Measurements from ENCODE around the gene BICRAL.
"Not testable (repeated sequence)": the region's sequence is repeated elsewhere in the genome, so short reads cannot be mapped to it uniquely, and the experiment has no call there.

Gene BICRAL, protein sequence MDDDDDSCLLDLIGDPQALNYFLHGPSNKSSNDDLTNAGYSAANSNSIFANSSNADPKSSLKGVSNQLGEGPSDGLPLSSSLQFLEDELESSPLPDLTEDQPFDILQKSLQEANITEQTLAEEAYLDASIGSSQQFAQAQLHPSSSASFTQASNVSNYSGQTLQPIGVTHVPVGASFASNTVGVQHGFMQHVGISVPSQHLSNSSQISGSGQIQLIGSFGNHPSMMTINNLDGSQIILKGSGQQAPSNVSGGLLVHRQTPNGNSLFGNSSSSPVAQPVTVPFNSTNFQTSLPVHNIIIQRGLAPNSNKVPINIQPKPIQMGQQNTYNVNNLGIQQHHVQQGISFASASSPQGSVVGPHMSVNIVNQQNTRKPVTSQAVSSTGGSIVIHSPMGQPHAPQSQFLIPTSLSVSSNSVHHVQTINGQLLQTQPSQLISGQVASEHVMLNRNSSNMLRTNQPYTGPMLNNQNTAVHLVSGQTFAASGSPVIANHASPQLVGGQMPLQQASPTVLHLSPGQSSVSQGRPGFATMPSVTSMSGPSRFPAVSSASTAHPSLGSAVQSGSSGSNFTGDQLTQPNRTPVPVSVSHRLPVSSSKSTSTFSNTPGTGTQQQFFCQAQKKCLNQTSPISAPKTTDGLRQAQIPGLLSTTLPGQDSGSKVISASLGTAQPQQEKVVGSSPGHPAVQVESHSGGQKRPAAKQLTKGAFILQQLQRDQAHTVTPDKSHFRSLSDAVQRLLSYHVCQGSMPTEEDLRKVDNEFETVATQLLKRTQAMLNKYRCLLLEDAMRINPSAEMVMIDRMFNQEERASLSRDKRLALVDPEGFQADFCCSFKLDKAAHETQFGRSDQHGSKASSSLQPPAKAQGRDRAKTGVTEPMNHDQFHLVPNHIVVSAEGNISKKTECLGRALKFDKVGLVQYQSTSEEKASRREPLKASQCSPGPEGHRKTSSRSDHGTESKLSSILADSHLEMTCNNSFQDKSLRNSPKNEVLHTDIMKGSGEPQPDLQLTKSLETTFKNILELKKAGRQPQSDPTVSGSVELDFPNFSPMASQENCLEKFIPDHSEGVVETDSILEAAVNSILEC

DNA sequence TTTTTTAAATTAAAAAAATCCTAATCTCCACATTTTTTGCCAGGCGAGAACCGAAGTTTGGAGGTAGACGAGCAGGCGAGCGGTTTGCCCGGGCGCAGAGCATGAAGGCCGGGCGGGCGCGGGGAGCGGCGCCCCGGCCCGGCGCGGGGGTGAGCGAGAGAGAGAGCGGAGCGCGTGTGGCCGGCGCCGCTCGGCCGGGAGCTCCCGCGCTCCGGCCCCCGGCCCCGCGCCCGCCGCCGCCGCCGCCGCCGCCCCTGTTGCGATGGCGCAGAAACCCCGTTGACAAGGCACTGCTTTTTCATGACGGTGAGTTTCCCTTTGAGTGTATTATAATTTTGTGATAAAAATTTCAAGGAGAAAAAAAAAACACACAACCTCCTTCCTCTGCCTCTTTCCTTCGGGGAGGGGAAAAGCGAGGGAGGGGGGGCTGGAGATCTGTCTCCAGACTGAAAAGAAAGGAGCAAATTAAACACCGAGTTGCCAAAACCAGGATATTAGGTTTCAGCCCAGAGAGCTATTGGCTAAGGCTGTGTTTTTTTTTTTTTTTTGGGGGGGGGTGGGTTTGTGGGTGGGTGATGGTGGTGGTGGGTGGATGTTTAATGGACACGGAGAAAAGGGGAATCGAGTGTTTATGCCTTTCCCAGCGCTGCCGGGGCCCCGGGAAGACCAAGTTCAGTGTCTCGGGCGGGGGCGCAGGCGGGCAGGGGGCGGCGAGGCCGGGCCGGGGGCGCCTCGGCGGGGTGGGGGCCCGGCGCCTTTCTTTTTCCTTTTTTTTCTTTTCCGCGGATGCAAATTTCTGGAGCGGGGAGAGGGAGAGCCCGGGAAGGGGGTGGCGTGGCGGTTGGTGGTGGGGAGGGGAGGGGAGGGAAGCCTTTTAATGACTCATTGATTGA lies at the start of gene BICRAL:
Gene BICRAL (plus strand): TSS at position 257 of the 893 bp plus-strand sequence. CDS start 39,971 bp downstream, outside the sequence.
- DNase-seq (ENCODE audit: low spot score), result peak; percentile 59

DNA sequence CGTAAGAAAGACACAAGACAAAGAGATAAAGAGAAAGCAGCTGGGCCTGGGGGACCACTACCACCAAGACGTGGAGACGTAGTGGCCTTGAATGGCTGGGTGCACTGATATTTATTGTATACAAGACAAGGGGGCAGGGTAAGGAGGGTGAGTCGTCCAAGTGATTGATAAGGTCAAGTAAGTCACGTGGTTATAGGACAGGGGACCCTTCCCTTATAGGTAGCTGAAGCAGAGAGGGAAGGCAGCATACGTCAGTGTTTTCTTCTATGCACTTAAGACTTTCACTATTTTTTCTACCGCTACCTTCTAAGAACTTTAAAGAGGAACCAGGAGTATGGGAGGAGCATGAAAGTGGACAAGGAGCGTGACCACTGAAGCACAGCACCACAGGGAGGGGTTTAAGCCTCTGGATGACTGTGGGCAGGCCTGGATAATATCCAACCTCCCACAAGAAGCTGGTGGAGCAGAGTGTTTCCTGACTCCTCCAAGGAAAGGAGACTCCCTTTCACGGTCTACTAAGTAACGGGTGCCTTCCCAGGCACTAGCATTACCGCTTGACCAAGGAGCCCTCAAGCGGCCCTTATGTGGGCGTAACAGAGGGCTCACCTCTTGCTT lies 47.9 kb upstream of the BICRAL start:
- not testable (repeated sequence) for DNase-seq (ENCODE audit: low spot score)

DNA sequence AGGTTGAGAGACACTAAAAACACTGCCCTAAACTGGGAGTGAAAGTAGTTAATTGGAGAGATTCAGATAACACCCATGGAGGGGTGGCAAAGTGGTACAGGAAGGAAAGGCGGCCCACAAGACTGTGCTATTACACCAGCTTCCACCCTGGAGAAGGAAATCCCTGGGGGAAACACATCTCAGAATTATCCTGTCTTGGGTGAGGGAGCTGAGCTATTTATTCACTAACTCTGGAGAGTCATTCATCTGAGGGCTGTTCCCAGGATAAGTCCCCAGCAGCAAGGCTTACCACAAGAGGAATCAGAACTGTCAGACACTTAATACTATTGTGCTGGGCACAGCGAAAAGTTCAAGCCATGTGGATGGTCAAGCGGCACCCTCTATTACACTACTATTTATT lies 45.9 kb upstream of the BICRAL start:
- no peak for DNase-seq (ENCODE audit: low spot score)

DNA sequence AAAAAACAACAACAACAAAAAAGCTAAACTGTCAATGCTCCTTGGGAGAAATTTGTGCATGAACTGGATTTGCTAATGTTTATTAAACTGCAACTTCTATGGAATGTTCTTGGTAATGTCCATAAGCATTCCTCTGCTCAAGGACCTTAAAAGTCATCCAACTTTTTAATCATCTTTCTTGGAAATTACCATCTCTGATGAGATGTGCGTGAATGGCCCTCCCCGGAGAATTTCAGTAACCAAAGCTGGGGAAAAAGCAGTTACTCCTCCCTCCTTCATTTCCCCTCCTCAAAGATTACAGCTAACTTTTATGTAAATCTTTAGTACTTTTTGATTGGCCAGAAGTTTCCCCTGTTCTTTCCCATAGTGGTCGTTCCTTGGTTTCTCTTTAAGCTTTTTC lies 41.1 kb upstream of the BICRAL start:
- no peak for DNase-seq (ENCODE audit: low spot score)

DNA sequence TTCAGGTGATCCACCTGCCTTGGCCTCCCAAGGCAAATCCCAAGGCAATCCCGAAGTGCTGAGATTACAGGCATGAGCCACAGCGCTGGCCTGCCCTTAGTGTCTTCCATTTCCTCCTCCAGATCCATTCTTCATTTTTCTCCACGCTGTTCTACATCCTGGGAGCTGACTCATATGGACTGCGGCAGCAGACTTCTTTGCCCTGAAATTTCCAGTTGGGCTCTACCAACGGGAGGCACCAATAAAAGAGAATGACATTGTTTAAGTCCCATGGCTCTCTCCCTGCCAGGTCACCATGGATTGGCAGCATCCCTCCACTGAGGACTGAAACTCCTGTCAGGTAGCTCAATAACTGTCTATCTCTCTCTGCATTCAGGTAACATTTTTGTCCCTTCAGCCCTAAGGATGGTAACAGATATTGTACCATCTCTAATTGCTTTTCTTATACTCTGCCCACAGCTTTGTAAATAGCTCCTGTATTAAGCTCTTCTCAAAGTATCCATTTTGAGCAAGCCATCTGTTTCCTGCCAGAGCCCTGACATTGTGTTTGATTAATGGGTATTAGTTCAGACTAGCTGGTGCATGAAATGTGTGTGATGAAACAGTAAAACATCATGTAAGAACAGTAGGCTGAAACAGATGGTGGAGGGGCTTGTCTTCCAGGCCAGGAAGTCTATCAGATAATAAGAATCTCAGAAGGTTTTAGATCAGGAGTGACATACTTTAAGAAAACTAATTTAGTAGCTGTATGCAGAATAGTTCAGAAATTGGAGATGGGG lies 39.5 kb upstream of the BICRAL start:
- DNase-seq (ENCODE audit: low spot score), result no peak

DNA sequence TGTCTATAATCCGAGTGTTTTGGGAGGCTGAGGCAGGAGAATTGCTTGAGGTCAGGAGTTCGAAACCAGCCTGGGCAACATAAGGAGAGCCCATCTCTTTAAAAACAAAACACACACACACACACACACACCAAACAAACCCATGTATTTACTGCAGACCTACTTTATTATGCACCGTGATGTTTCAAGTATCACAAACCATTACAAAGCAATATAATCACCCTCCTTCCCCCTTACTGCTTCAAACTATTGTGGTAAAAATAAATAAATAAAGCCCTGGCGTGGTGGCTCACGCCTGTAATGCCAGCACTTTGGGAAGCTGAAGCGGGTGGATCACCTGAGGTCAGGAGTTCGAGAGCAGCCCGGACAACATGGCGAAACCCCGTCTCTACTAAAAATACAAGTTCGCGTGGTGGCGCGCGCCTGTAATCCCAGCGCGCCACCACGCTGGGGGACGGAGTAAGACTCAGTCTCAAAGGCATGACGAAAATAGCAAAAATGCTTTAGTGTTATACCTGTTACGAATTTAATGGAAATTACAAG lies 37.4 kb upstream of the BICRAL start:
- DNase-seq (ENCODE audit: low spot score), result no peak

DNA sequence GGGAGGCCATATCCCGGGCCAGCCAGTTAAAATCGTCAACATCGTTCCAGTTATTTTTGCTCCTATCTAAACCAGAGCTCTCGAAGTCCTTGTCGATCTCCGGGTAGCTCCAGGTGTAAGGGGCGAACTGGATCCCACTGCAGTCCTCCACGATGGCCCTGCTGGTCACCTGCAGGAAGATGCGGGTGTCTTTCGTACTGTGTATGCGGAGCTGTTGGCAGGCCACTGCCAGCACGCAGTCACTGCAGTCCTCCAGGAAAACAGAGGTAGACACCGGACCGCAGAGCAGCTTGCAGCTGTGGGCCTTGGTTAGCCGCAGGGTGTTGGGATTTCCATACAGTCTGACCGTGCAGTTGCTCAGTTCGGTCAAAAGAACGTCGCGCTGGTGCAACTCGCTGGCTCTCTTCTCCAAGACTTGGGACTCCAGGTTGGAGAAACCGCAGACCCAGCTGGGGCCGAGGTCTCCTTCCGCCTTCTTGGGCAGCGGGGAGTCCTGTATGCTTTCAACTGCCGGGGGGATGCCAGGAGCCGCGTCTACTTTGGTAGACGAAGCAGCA lies 36.7 kb upstream of the BICRAL start:
- DNase-seq (ENCODE audit: low spot score), result no peak

DNA sequence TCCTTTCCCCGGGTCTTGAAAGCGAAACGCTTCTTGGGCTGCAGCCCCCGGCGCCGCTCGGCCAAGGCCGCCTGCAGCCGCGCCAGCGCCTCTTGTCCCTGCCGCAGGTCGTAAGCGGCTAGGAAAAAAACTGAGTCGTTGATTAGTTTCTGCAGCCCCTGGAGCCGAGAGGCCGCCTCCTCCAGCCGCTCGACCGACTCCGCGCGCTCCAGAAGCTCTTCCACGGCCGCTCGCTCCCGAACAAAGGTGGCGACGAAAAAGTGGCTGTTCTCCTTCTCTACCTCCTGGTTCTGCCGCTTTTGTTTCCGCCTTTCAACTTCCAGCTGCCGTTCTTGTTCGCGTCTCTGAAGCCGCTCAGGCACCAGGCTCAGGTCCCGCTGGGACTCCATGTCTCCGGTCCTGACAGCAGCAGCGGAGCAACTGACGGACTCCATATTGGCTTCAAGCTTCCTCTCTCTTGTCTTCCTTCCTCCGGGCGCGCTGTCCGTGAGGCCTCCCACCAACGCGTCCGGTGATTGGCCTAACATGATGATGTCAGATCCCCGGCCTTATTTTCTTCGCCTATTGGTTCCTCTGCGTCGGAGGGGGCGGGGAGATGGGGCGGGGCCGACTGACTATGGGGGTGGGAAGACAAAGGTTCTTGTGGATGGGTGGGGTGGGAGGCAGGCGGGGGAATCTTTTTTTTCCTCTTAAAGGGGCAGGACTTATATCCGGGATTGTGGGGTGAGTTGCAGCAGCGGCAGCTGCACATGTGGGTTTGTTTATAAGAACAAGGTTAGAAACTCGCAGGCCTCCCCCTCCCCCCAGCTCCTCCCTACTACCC lies 36.0 kb upstream of the BICRAL start, which contains the start of gene TBCC:
Gene TBCC (minus strand): TSS at position 464 of the 823 bp plus-strand sequence. CDS start 30 bp downstream, at position 434.
- DNase-seq (ENCODE audit: low spot score), result peak; percentile 94

DNA sequence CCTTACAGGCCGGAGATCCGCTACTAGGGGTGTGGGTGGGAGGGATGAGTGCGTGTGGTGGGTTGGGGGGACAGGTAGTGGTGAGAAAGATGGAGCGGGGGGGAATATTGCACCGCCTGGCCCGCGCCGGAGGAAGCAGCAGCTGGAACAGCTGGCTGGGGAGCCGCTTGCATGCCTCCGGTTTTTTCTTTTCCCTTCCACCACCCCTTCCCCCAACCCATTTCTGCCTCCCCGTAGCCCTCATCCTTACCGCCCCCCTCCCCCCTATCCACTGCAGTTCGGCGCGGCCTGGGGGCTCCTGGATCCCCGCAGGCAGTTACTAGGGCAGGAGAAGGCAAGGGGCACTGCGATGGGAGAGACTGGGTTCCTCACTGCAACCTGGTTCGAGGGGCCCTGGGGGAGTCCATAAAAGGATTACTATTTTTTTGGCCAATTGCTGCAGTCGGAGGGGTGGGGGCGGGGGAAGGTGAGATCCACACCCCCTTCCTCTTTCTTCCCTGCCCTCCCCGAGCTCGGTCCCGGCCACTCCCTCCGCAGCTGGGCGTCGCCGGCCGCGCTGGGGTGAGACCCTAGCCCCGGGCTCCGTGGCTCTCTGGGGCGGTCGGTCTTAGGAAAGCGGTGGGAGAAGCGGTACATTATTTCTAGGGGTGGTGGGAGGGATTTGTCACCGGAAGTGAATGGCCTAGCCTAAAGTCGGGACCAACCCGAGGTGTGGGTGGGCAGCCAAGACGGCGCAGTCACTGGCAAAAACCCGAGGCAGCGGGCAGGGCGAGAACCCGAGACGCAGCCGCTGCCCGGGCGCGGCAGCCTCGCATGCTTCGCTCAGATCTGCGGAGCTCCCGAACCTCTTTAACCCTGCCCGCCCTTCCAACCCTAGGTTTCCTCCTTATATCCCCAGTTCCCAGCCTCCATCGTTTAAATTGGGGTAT lies 35.1 kb upstream of the BICRAL start:
- peak; percentile 78 for DNase-seq (ENCODE audit: low spot score)

DNA sequence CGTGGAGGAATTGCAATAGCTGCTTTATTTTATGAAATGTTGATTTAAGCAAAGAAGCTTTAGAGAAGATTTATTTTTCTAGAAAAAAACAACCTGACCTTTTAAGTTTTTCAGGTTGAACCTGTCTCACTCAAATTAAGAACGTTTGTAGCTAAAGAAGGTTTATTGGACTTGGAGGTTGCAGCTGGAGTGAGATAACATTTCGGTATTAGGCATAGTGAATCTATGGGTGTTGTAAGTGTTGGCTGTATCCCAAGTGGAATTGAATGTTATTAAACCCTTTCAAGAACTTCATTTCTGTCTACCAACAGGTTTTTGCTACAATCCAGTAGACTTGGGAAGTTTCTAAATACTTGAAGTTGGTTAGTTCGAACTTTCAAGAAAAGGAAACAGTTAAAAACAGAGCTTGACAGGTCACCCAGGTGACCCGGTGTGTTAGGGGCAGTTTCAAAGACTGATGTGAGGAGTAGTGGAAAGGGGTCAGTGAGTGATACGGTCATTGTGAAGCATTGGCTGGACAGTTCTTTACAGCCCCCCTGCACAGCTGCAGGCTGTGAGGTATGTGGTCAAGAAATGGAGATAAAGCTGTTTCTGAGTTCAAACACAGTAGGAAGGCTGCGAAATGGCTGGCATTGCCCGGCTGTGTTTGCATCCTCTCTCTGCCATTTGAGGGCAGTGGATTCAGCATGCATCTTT lies 33.5 kb upstream of the BICRAL start:
- no peak for DNase-seq (ENCODE audit: low spot score)

DNA sequence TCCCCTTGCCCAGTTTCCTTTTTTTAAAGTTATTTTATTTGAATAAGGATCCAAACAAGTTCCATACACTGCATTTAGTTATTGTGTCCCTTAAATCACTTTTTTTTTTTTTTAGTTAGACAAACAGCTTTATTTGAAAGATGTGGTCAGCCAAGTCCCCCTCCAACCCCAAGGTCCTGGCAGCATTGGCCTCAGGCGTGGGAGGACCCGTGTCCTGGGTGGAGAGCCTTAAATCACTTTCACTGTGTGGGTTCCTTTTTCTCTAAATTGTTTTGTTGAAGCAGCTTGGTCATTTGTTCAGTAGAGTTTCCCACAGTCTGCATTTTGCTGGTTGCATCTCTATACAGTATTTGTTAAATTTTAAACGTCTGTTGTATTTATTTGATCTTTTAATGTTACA lies 30.8 kb upstream of the BICRAL start:
- no peak for DNase-seq (ENCODE audit: low spot score)

DNA sequence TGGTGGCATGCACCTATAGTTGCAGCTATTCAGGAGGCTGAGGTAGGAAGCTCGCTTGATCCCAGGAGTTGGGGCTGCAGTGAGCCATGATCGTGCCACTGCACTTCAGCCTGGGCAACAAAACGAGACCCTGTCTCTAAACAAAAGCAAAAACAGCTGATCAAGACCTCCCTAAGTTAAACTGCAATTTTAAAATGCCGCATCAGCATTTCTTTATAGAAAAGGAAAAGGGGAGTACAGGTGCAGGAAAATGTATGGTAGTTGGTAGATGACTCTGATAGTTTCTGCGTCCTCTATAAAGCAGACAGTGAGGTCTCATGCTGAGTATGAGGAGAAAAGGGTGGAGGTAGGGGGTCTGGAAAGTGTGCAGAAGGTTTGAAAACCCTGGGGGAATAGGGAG lies 27.1 kb upstream of the BICRAL start:
- no peak for DNase-seq (ENCODE audit: low spot score)

DNA sequence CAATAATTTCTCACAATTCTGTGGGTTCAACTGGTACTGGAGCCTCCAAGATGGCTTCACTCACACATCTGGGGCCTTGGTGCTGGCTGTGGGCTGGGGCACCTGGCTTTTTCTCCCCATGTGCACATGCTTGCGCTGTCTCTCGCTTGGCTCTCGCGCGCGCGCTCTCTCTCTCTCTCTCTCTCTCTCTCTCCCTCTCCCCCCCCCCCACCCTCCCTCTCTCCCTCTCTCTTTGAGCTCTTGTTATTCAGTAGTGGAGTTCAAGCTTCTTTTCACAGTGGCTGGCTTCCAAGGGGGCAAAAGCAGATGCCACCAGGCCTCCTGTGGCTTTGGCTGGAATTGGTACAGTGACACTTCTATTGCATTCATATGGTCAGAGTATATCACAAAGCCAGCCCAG lies 25.1 kb upstream of the BICRAL start:
- DNase-seq (ENCODE audit: low spot score), result no peak

DNA sequence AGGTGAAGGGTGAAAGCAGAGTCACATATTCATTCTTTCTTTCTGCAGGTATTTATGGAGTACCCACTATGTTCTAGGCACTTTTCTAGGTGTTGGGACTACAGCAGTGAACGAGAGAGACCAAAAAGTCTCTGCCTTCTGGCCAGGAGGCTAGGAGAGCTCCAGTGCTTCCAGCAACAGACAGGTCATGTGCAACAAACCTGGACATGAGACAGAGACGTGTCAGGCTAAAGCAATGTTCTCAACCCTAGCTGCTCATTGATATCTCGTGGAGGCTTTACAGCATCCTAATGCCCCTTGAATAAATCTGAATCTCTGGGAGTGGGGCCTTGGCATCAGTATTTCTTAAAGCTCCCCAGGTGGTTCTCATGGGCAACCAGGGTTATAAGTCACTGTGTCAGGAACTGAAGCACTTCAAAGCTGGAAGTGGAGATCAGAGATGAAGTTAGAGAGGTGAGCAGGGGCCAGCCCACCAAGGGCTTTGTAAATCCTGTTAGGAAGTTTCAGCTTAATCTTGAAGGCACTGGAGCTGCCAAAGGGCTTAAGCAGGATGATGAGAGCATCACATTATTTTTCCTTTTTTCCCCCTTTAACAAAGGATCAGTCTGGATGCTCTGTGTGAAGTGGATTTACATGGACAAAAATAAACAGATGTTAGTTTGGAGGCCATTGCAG lies 23.0 kb upstream of the BICRAL start:
- no peak for DNase-seq (ENCODE audit: low spot score)

DNA sequence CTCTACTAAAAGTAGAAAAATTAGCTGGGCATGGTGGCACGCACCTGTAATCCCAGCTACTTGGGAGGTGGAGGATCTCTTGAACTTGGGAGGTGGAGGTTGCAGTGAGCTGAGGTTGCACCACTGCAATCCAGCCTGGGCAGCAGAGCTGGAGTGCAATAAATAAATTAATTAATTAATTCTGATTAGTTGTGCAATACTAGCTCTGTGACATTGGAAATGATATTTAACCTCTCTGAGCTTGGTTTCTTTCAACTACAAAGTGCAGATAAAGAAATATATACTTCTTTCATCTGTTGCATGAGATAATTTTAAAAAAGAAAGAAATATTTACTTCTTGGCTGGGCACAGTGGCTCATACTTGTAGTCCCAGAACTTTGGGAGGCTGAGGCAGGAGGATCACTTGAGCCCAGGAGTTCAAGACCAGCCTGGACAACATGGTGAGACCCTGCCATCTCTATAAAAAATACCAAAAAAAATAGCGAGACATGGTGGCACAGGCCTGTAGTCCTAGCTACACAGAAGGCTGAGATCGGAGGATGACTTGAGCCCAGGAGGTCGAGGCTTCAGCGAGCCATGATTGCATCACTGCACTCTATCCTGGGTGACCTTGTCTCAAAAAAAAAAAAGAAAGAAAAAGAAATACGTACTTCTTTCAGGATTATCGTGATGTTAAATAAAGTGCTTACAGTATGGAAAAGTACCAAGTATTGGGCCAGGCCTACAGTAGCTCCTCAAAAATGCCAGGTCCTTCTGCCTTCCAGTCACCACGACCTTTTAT lies 20.4 kb upstream of the BICRAL start:
- no peak for DNase-seq (ENCODE audit: low spot score)

DNA sequence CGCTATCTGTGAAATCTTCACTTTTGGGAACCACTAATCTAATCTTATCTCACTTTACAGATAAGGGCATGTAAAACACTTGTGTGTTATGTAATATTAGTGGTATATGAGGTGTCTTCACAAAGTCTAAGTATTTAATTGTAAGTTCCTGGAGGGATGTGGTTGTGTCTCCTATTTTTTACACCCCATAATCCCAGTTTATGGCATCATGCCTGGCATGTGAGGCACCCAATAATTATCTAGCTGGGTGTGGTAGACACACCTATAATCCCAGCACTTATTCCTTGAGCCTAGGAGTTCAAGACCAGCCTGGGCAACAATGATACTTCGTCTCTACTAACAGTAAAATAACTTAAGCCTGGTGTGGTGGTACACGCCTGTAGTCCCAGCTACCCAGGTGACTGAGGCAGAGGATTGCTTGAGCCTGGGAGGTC lies 19.4 kb upstream of the BICRAL start:
- no peak for DNase-seq (ENCODE audit: low spot score)
